Measurements from ENCODE around the gene LAMB4.

DNA sequence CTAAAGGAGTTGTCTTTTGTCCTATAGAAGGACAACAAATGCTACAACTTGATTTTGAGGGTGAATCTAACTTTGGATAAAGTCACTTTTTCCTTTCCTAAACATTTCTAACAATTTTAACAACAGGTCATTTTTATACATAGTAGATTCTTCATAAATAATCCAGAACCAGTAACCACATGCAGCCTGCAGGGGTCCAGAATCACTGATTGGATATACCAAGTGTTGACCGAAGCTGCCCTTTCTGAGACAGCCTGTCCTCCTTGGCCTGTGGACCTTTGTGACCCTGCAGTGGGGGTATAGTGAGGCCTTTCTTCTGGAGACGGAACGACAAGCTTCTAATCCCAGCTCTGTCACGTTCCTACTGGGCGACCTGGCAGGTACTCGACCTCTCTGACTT lies 34.8 kb upstream of the LAMB4 start:
- TF ChIP-seq, protein P1, sequence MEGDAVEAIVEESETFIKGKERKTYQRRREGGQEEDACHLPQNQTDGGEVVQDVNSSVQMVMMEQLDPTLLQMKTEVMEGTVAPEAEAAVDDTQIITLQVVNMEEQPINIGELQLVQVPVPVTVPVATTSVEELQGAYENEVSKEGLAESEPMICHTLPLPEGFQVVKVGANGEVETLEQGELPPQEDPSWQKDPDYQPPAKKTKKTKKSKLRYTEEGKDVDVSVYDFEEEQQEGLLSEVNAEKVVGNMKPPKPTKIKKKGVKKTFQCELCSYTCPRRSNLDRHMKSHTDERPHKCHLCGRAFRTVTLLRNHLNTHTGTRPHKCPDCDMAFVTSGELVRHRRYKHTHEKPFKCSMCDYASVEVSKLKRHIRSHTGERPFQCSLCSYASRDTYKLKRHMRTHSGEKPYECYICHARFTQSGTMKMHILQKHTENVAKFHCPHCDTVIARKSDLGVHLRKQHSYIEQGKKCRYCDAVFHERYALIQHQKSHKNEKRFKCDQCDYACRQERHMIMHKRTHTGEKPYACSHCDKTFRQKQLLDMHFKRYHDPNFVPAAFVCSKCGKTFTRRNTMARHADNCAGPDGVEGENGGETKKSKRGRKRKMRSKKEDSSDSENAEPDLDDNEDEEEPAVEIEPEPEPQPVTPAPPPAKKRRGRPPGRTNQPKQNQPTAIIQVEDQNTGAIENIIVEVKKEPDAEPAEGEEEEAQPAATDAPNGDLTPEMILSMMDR (IDR thresholded peaks at IDR 0.05) = no peak
- TF ChIP-seq POLR2A (IDR thresholded peaks at IDR 0.05) = no peak
